H9 (cell line): Measurements from ENCODE around the gene ATP11C. TPM values are rescaled to one million over a fixed set of nuclear protein-coding genes. Genes with fewer than 3 reads are reported as not detected.

ENCODE experiments used
- DNase-seq: peaks from one replicate; pipeline ENCODE4 v3.0.0-alpha.2; 2017
- H2AFZ ChIP-seq: one replicate; pipeline ENCODE4 v1.6.1; 2013; ENCODE audit warnings: mild to moderate bottlenecking, low read length, control low read depth, moderate library complexity
- H2AK5ac ChIP-seq: 2 replicates; pipeline ENCODE4 v1.6.1; 2013; ENCODE audit warnings: low read length, control low read depth, mixed read lengths; ENCODE audit not compliant: insufficient read length
- H2BK120ac ChIP-seq: one replicate; pipeline ENCODE4 v1.6.1; 2013; ENCODE audit warnings: low read depth, mild to moderate bottlenecking, low read length, control low read depth, inconsistent platforms; ENCODE audit not compliant: poor library complexity, severe bottlenecking
- H2BK12ac ChIP-seq: 2 replicates; pipeline ENCODE4 v1.6.1; 2013; ENCODE audit warnings: low read length, control low read depth, mixed read lengths, low read depth; ENCODE audit not compliant: insufficient read length
- H2BK15ac ChIP-seq: 2 replicates; pipeline ENCODE4 v1.6.1; 2013; ENCODE audit warnings: low read depth, low read length, control low read depth
- H2BK20ac ChIP-seq: one replicate; pipeline ENCODE4 v1.6.1; 2013; ENCODE audit warnings: low read depth, mild to moderate bottlenecking, low read length, control low read depth, inconsistent platforms; ENCODE audit not compliant: poor library complexity, severe bottlenecking
- H2BK5ac ChIP-seq: 2 replicates; pipeline ENCODE4 v1.6.1; 2013; ENCODE audit warnings: low read length, control low read depth, mixed read lengths; ENCODE audit not compliant: insufficient read length
- H3K14ac ChIP-seq: 2 replicates; pipeline ENCODE4 v1.6.1; 2013; ENCODE audit warnings: low read length, control low read depth; ENCODE audit not compliant: insufficient read depth
- H3K18ac ChIP-seq: 2 replicates; pipeline ENCODE4 v1.6.1; 2013; ENCODE audit warnings: low read depth, mild to moderate bottlenecking, mixed read lengths, low read length, control low read depth; ENCODE audit not compliant: insufficient read length
- H3K23ac ChIP-seq: 2 replicates; pipeline ENCODE4 v1.6.1; 2013; ENCODE audit warnings: low read length, control low read depth, mixed read lengths, low read depth; ENCODE audit not compliant: insufficient read length
- H3K23me2 ChIP-seq: 2 replicates; pipeline ENCODE4 v1.6.1; 2013; ENCODE audit warnings: low read depth, mild to moderate bottlenecking, mixed read lengths, low read length, control low read depth; ENCODE audit not compliant: insufficient read length, poor library complexity, severe bottlenecking
- H3K27ac ChIP-seq: 2 replicates; pipeline ENCODE4 v1.5.1; 2013; ENCODE audit warnings: low read length, control low read depth, mixed read lengths, low read depth; ENCODE audit not compliant: insufficient read length
- H3K27me3 ChIP-seq: 2 replicates; pipeline ENCODE4 v1.6.1; 2013; ENCODE audit warnings: low read length, control low read depth, inconsistent platforms; ENCODE audit not compliant: insufficient read depth
- H3K4ac ChIP-seq: 2 replicates; pipeline ENCODE4 v1.6.1; 2013; ENCODE audit warnings: low read depth, mild to moderate bottlenecking, control low read depth, inconsistent platforms, low read length, moderate library complexity
- H3K4me1 ChIP-seq: 2 replicates; pipeline ENCODE4 v1.6.1; 2013; ENCODE audit warnings: low read length, control low read depth, inconsistent platforms; ENCODE audit not compliant: insufficient read depth
- H3K4me2 ChIP-seq: 2 replicates; pipeline ENCODE4 v1.6.1; 2013; ENCODE audit warnings: low read length, control low read depth, mixed read lengths; ENCODE audit not compliant: insufficient read length, insufficient read depth
- H3K56ac ChIP-seq: 2 replicates; pipeline ENCODE4 v1.6.1; 2013; ENCODE audit warnings: low read depth, mild to moderate bottlenecking, mixed read lengths, low read length, control low read depth; ENCODE audit not compliant: insufficient read length
- H3K79me1 ChIP-seq: 2 replicates; pipeline ENCODE4 v1.6.1; 2013; ENCODE audit warnings: low read depth, mild to moderate bottlenecking, moderate library complexity, low read length, control low read depth, inconsistent platforms; ENCODE audit not compliant: insufficient read depth, poor library complexity, severe bottlenecking
- H3K79me2 ChIP-seq: 2 replicates; pipeline ENCODE4 v1.6.1; 2013; ENCODE audit warnings: low read length, control low read depth, inconsistent platforms; ENCODE audit not compliant: insufficient read depth
- H3K9ac ChIP-seq: 2 replicates; pipeline ENCODE4 v1.6.1; 2013; ENCODE audit warnings: low read length, control low read depth, mixed read lengths; ENCODE audit not compliant: insufficient read length; ENCODE audit errors: extremely low read depth
- H3K9me3 ChIP-seq: one replicate; pipeline ENCODE4 v1.6.1; 2013; ENCODE audit warnings: low read depth, low read length, inconsistent platforms; ENCODE audit not compliant: control insufficient read depth
- H3T11ph ChIP-seq: one replicate; pipeline ENCODE4 v1.6.1; 2013; ENCODE audit warnings: mild to moderate bottlenecking, low read length, control low read depth, inconsistent platforms
- H4K20me1 ChIP-seq: one replicate; pipeline ENCODE4 v1.6.1; 2013; ENCODE audit not compliant: control insufficient read depth, insufficient read length, insufficient read depth
- H4K5ac ChIP-seq: 2 replicates; pipeline ENCODE4 v1.6.1; 2013; ENCODE audit warnings: low read depth, mild to moderate bottlenecking, mixed read lengths, low read length, control low read depth; ENCODE audit not compliant: insufficient read length
- H4K8ac ChIP-seq: replicated peaks from 2 replicates; pipeline ENCODE4 v1.6.1; 2013; ENCODE audit warnings: low read length, control low read depth, mixed read lengths, low read depth; ENCODE audit not compliant: insufficient read length
- H4K91ac ChIP-seq: 2 replicates; pipeline ENCODE4 v1.6.1; 2013; ENCODE audit warnings: low read depth, mild to moderate bottlenecking, moderate library complexity, mixed read lengths, low read length, control low read depth; ENCODE audit not compliant: insufficient read length
- H3K27ac Mint-ChIP-seq, 3 experiments: 2 replicates in 2 of 3; 3 replicates in 1 of 3; pipeline ENCODE4 v1.8.0; 2020 to 2021; ENCODE audit warnings: mixed read lengths in 3 of 3, mild to moderate bottlenecking in 1 of 3, moderate library complexity in 1 of 3
- H3K27me3 Mint-ChIP-seq: 2 replicates; pipeline ENCODE4 v1.8.0; 2021; ENCODE audit warnings: low read depth, mild to moderate bottlenecking, moderate library complexity, mixed read lengths
- H3K36me3 Mint-ChIP-seq, 3 experiments: 2 replicates in 2 of 3; 3 replicates in 1 of 3; pipeline ENCODE4 v1.8.0; 2020 to 2021; ENCODE audit warnings: low read depth in 3 of 3, mixed read lengths in 3 of 3; ENCODE audit not compliant: insufficient read depth in 1 of 3
- H3K4me1 Mint-ChIP-seq, 2 experiments: 2 replicates each; pipeline ENCODE4 v1.8.0; 2020; ENCODE audit warnings: mixed read lengths in 2 of 2
- H3K4me3 Mint-ChIP-seq, 2 experiments: 2 replicates in 1 of 2; 3 replicates in 1 of 2; pipeline ENCODE4 v1.8.0; 2020 to 2021; ENCODE audit warnings: mild to moderate bottlenecking in 2 of 2, mixed read lengths in 2 of 2, moderate library complexity in 1 of 2
- H3K9me3 Mint-ChIP-seq, 2 experiments: 2 replicates in 1 of 2; 3 replicates in 1 of 2; pipeline ENCODE4 v1.8.0; 2020; ENCODE audit warnings: mild to moderate bottlenecking in 2 of 2, mixed read lengths in 2 of 2, moderate library complexity in 1 of 2
- CTCF ChIP-seq: fragments of 200-600 bp; sonication (generic); conservative IDR thresholded peaks from 3 replicates; pipeline ENCODE4 v1.8.0; 2021; ENCODE audit warnings: antibody characterized with exemption, mild to moderate bottlenecking
- WGBS: extraction: QIAGEN DNeasy Blood & Tissue Kit; methylation state at CpG from one replicate; pipeline ENCODE4 v1.1.7; 2013; ENCODE audit warnings: missing lambda C conversion rate, low lambda C conversion rate, mixed read lengths; ENCODE audit not compliant: insufficient read length; ENCODE audit errors: extremely low coverage; 5-methylcytosine and 5-hydroxymethylcytosine counted together
- total RNA-seq: library from RNA; stranded (reverse); gene quantifications from 2 replicates; pipeline ENCODE4 v1.2.1, GENCODE V29; 2021

Gene ATP11C
- total RNA-seq, 1 experiment from 2014 or later: 28.4 TPM

GRCh38 chrX:139909712-139910111, 23.1 kb downstream of the ATP11C start:
- no peak overlapping the region for H3K4me3 Mint-ChIP-seq
- no CpG with 5 or more reads among the region's 3 CpGs for WGBS
- no peak overlapping the region for H3K27ac Mint-ChIP-seq

More at GRCh38 chrX:139909712-139910111, 23.1 kb downstream of the ATP11C start:
- no peak overlapping the region for H3K14ac ChIP-seq
- Mint-ChIP-seq H3K27me3 (no peaks in the 10 kb centered on the region), H3K4me1 (peaks cover 12 to 25% of the 10 kb centered on the region in 2 experiments), H3K9me3 (peaks cover 0 to 51% of the 10 kb centered on the region in 2 experiments; a peak in 2 of 5 replicates), H3K36me3 (peaks cover 0 to 2% (median 0%) of the 10 kb centered on the region in 3 experiments; a peak in 2 of 7 replicates)
- H4K20me1 ChIP-seq: no peaks in the 10 kb centered on the region
- peaks cover 3% of the 10 kb centered on the region; the same call in 1 of the 2 replicates for H3K4me1 ChIP-seq
- no peak overlapping the region for H4K91ac ChIP-seq
- no peak overlapping the region for H3K23ac ChIP-seq
- peaks cover 7% of the 10 kb centered on the region; the same call in 1 of the 2 replicates for H3K79me2 ChIP-seq
- H2AFZ ChIP-seq: no peak overlapping the region
- no peak overlapping the region for H3T11ph ChIP-seq
- H2BK12ac ChIP-seq: no peak overlapping the region
- no peak overlapping the region for H2BK120ac ChIP-seq
- no peak overlapping the region for H3K56ac ChIP-seq
- no peak overlapping the region for H3K4me2 ChIP-seq
- no peak overlapping the region for H2BK20ac ChIP-seq
- H2BK15ac ChIP-seq: no peak overlapping the region
- no peak overlapping the region for H2BK5ac ChIP-seq
- no peaks in the 10 kb centered on the region for H3K27me3 ChIP-seq
- no peak for TF ChIP-seq CTCF
- H2AK5ac ChIP-seq: no peak overlapping the region
- no peaks in the 10 kb centered on the region for H3K9me3 ChIP-seq
- no peak overlapping the region for H4K8ac ChIP-seq
- no peaks in the 10 kb centered on the region for H3K79me1 ChIP-seq
- H3K18ac ChIP-seq: no peak overlapping the region
- no peak overlapping the region for H3K27ac ChIP-seq
- H3K4ac ChIP-seq: no peak overlapping the region
- H3K9ac ChIP-seq: no peak overlapping the region
- H3K23me2 ChIP-seq: no peaks in the 10 kb centered on the region
- H4K5ac ChIP-seq: no peak overlapping the region
- DNase-seq: no peak
